Esophagus squamous epithelium (tissue), 5 donors: ENCODE data around the gene ZBED4. TPM values are rescaled to one million over a fixed set of nuclear protein-coding genes. Genes with fewer than 3 reads are reported as not detected.

Source experiments
- DNase-seq: peaks from one replicate; lab custom pipeline; 2025; lab: John Stamatoyannopoulos, UW
- H3K27ac ChIP-seq, 4 donors: fragments of 200-600 bp; sonication (generic); one replicate each; pipeline ENCODE4 v1.5.1; 2016 to 2019; ENCODE audit warnings: mild to moderate bottlenecking in 1 of 4
- H3K27me3 ChIP-seq, 4 donors: fragments of 200-600 bp; sonication (generic); 1 replicate in 3 of 4; 2 replicates in 1 of 4; pipeline versions ENCODE4 v1.5.1 to v1.6.0; 2017 to 2021; ENCODE audit warnings: antibody characterized with exemption in 1 of 4
- H3K36me3 ChIP-seq, 3 donors: fragments of 200-600 bp; sonication (generic); one replicate each; pipeline ENCODE4 v1.5.1; 2016 to 2019
- H3K4me1 ChIP-seq, 3 donors: fragments of 200-600 bp; sonication (generic); one replicate each; pipeline ENCODE4 v1.5.1; 2017 to 2019
- H3K4me3 ChIP-seq, 4 donors: fragments of 200-600 bp; sonication (generic); 1 replicate in 3 of 4; 2 replicates in 1 of 4; pipeline ENCODE4 v1.5.1; 2016 to 2019; ENCODE audit warnings: mild to moderate bottlenecking in 2 of 4, moderate library complexity in 1 of 4
- H3K9me3 ChIP-seq, 3 donors: fragments of 200-600 bp; sonication (generic); one replicate each; pipeline ENCODE4 v1.5.1; 2016 to 2019
- CTCF ChIP-seq, 6 experiments: fragments of 450-650 bp in 4 of 6; fragments of 200-600 bp in 2 of 6; sonication (generic) in 2 of 6; IDR thresholded peaks; one replicate each; pipeline ENCODE4 v1.5.1; 2016 to 2019; ENCODE audit warnings: antibody characterized with exemption in 6 of 6, mild to moderate bottlenecking in 4 of 6, moderate library complexity in 4 of 6
- POLR2A ChIP-seq, 4 donors: fragments of 450-650 bp; IDR thresholded peaks; one replicate each; pipeline ENCODE4 v1.6.1; 2017; ENCODE audit warnings: antibody characterized with exemption in 4 of 4, mild to moderate bottlenecking in 4 of 4, moderate library complexity in 3 of 4
- WGBS, 2 donors: methylation state at CpG; one replicate each; pipeline ENCODE4 v1.1.5; 2018; 5-methylcytosine and 5-hydroxymethylcytosine counted together
- intact Hi-C: fragments of 100-400 bp; cut with DNase I; formaldehyde crosslinking; loops from one replicate; pipeline ENCODE4 v1.15.0; 2022
- total RNA-seq, 4 donors: library from RNA; depleted of rRNA; stranded (reverse); fragments of >200 nt; gene quantifications; one replicate each; pipeline ENCODE4 v1.1.0, GENCODE V29; 2016
- donor health status: DM: yes; HTN: yes; CAD: no.

Gene ZBED4
- total RNA-seq, 4 donors from 2014 or later: 9.6 to 14.1 (median 13.7) TPM

- TF ChIP-seq POLR2A (IDR thresholded peaks at IDR 0.05): no peak
- no peak for TF ChIP-seq CTCF (IDR thresholded peaks at IDR 0.05)
- 97 to 98% methylated on average over 15 to 18 of the region's 20 CpGs for WGBS, 2 donors
- DNase-seq: no peak
- intact Hi-C loops: no loop called here
- H3K4me3 ChIP-seq: no peak overlapping the region
- H3K36me3 ChIP-seq: peaks cover 20 to 62% (median 23%) of the 10 kb centered on the region in 3 donors
- no peaks in the 10 kb centered on the region for H3K27me3 ChIP-seq
- no peak overlapping the region for H3K27ac ChIP-seq
- H3K4me1 ChIP-seq: no peaks in the 10 kb centered on the region
- no peaks in the 10 kb centered on the region for H3K9me3 ChIP-seq
Measured at GRCh38 chr22:49884075-49884474, 30.4 kb downstream of the ZBED4 start.

GRCh38 chr22:49884503-49885260 lies 31.0 kb downstream of the ZBED4 start:
- Histone ChIP-seq H3K9me3 (no peaks in the 10 kb centered on the region), H3K4me3 (no peak overlapping the region), H3K27ac (no peak overlapping the region), H3K27me3 (no peaks in the 10 kb centered on the region), H3K4me1 (no peaks in the 10 kb centered on the region), H3K36me3 (peaks cover 20 to 68% (median 23%) of the 10 kb centered on the region in 3 donors)
- intact Hi-C loops: no loop called here
- DNase-seq: no peak
- WGBS, 2 donors: 93 to 97% methylated on average over 9 to 25 of the region's 31 CpGs
- TF ChIP-seq CTCF (IDR thresholded peaks at IDR 0.05): no peak
- TF ChIP-seq POLR2A (IDR thresholded peaks at IDR 0.05): no peak

GRCh38 chr22:49885281-49885680 lies 31.6 kb downstream of the ZBED4 start:
- intact Hi-C loops: no loop called here
- DNase-seq: no peak
- no peaks in the 10 kb centered on the region for H3K4me1 ChIP-seq
- peaks cover 20 to 74% (median 23%) of the 10 kb centered on the region in 3 donors for H3K36me3 ChIP-seq
- H3K27me3 ChIP-seq: no peaks in the 10 kb centered on the region
- H3K27ac ChIP-seq: no peak overlapping the region
- TF ChIP-seq CTCF (IDR thresholded peaks at IDR 0.05) (no peak), POLR2A (IDR thresholded peaks at IDR 0.05) (no peak)
- peaks cover 0 to under 1% (median 0%) of the 10 kb centered on the region in 3 donors for H3K9me3 ChIP-seq
- 96 to 97% methylated on average over 17 of the region's 17 CpGs for WGBS, 2 donors
- H3K4me3 ChIP-seq: no peak overlapping the region

- Histone ChIP-seq H3K4me3 (no peak overlapping the region), H3K27ac (no peak overlapping the region), H3K9me3 (peaks cover 0 to 7% (median 0%) of the 10 kb centered on the region in 3 donors), H3K4me1 (no peaks in the 10 kb centered on the region), H3K36me3 (peaks cover 20 to 80% (median 23%) of the 10 kb centered on the region in 3 donors), H3K27me3 (no peaks in the 10 kb centered on the region)
- no peak for TF ChIP-seq CTCF (IDR thresholded peaks at IDR 0.05)
- no peak for TF ChIP-seq POLR2A (IDR thresholded peaks at IDR 0.05)
- DNase-seq: no peak
- WGBS, 2 donors: 93 to 95% methylated on average over 8 to 22 of the region's 35 CpGs
- intact Hi-C loops: no loop called here
Measured at GRCh38 chr22:49885881-49886280, 32.2 kb downstream of the ZBED4 start.

GRCh38 chr22:49886346-49887063 lies 32.9 kb downstream of the ZBED4 start:
- peaks cover 20 to 85% (median 23%) of the 10 kb centered on the region in 3 donors for H3K36me3 ChIP-seq
- intact Hi-C loops: no loop called here
- H3K9me3 ChIP-seq: peaks cover 0 to 10% (median 0%) of the 10 kb centered on the region in 3 donors

More at GRCh38 chr22:49886346-49887063, 32.9 kb downstream of the ZBED4 start:
- no peak for DNase-seq
- 95 to 96% methylated on average over 28 to 36 of the region's 41 CpGs for WGBS, 2 donors
- Histone ChIP-seq H3K27me3 (no peaks in the 10 kb centered on the region), H3K27ac (no peak overlapping the region), H3K4me3 (no peak overlapping the region), H3K4me1 (no peaks in the 10 kb centered on the region)
- no peak for TF ChIP-seq CTCF (IDR thresholded peaks at IDR 0.05)
- no peak for TF ChIP-seq POLR2A (IDR thresholded peaks at IDR 0.05)
